ENCODE measurements around the gene ZNF207.
"Not testable (repeated sequence)": the region's sequence is repeated elsewhere in the genome, so short reads cannot be mapped to it uniquely, and the experiment has no call there.

Gene ZNF207

DNA sequence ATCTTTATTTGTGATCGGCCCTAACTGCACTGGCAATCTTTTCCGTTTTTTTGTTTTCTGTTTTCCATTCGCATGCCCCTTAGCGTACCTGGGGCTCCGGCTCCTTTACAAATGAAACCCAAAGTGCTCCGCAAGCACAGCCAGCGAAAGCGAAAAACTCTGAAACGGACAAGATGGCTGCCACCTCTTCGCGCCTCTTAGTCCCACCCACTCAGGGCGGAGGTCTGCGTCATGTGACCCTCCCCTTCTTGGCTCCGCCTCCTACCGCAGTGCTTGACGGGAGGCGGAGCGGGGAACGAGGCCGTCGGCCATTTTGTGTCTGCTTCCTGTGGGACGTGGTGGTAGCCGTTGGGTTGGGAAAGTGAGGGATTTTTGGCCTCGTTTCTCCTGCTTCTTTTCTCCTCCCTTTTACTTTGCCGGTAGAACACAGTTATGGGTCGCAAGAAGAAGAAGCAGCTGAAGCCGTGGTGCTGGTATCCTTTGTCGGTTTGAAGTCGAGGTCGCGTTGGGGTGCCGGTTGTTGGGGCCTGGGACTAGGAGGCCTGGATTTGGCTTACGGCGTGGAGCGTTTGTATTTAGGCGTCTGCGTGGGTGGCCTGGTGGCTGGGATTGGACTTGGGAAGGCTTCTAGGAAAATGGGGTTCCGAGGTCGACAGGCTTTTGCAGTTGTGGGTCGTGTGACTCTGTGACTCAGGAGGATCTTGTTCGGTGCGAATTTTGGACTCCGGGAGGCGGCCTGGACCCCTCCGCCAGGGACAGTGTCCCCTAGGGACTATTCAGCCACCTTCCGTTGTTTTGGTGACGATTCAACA, at the start of gene ZNF207:
ZNF207 (plus strand) TSS at position 304 of the 812 bp plus-strand sequence; CDS start at position 433, 129 bp downstream.
- FAIRE-seq: peak; percentile 66
- DNase-seq (ENCODE audit: low spot score): peak; percentile 91

DNA sequence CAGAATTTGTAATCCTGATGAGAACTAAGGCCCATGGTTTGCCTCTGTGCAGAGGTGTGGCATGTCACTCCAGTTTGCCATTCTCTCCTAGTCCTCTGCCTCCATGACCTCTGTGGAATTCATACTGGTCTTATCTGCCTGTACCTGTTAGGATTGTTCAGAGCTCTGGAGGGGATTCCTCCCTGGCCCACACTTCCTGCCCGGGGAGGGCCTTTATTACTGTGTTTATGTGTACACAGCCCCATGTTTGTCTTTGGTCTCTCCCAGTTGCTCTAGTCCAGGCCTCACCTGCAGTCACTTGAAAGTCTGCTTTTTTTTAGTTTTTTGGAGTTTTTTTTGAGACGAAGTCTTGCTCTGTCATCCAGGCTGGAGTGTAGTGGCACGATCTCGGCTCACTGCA, 47.9 kb upstream of the ZNF207 start:
- DNase-seq (ENCODE audit: low spot score) (no peak), FAIRE-seq (no peak)

DNA sequence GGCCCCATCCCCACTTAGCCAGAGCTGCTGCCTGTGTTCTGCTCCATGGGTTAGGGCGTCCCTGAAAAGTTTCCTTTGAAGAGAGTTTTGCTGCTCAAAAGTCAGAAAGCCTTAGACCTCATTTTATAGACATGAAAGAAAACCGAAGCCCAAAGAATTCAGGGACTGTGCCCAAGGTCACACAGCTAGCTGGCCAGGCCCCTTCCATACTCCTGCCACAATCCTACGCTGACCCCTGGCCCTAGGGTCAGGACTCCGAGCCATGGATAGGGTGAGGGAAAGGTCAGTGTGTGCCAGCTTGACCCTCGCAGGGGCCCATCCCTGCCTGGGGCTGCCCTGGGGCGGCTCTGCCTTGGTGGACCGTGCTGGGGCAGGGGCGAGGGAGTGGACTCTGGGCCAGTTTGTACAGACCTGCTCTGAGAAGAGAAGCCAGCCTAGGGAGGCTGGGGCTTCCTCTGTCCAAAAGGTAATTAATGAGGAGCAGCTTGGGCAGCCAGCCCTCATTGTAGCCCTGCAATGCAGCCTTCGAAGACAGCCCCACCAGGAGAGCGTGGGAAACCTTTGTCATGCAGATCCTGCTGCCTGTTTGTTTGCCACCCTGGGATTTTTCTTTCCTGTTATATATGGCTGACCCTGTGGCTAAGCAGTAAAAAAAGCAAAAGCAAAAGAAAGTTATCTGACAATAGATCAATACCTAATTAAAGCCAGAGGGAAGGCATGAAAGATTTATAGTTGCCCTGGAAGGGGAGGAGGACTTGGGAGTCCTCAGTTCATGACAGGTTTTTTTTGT, 46.9 kb upstream of the ZNF207 start:
- no peak for FAIRE-seq
- no peak for DNase-seq (ENCODE audit: low spot score)

GRCh38 chr17:32303781-32304288, 46.1 kb upstream of the ZNF207 start:
- no peak for FAIRE-seq
- DNase-seq (ENCODE audit: low spot score): no peak

DNA sequence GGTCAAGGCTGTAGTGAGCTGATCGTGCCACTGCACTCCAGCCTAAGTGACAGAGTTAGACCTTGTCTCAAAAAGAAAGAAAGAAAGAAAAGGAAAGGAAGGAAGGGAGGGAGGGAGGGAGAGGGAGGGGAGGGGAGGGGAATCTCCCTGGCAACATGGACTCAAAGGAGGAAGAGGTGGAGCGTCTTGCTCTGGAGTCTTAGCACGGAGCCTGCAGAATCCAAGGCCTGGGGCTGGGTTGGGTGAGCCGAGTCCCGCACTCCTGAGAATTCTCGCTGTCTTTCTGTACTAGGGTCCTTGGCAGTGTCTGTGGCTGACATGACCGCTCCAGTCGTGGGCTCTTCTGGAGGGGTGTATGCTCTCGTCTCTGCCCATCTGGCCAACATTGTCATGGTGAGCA, 44.9 kb upstream of the ZNF207 start:
- no peak for DNase-seq (ENCODE audit: low spot score)
- FAIRE-seq: no peak

- DNase-seq (ENCODE audit: low spot score) (no peak), FAIRE-seq (no peak)
Measured at GRCh38 chr17:32307658-32308057, 42.3 kb upstream of the ZNF207 start.

GRCh38 chr17:32311028-32311536, 38.9 kb upstream of the ZNF207 start:
- no peak for FAIRE-seq
- DNase-seq (ENCODE audit: low spot score): no peak

GRCh38 chr17:32314636-32315035, 35.3 kb upstream of the ZNF207 start:
- FAIRE-seq (no peak), DNase-seq (ENCODE audit: low spot score) (no peak)

GRCh38 chr17:32315171-32315570, 34.8 kb upstream of the ZNF207 start:
- no peak for DNase-seq (ENCODE audit: low spot score)
- no peak for FAIRE-seq

DNA sequence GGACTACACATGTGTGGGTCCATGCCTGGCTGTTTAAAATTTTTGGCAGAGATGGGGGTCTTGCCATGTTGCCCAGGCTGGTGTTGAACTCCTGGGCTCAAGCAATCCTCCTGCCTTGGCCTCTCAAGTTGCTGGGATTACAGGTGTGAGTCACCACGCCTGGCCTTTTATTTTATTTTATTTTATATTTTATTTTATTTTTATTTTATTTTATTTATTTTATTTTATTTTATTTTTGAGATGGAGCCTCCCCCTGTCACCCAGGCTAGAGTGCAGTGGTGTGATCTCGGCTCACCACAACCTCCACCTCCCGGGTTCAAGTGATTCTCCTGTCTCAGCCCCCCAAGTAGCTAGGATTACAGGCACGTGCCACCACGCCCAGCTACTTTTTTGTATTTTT, 33.3 kb upstream of the ZNF207 start:
- FAIRE-seq; DNase-seq (ENCODE audit: low spot score): not testable (repeated sequence)

- FAIRE-seq (no peak), DNase-seq (ENCODE audit: low spot score) (no peak)
Measured at GRCh38 chr17:32317353-32317752, 32.6 kb upstream of the ZNF207 start.

GRCh38 chr17:32318071-32318470, 31.9 kb upstream of the ZNF207 start:
- DNase-seq (ENCODE audit: low spot score): no peak
- FAIRE-seq: no peak

DNA sequence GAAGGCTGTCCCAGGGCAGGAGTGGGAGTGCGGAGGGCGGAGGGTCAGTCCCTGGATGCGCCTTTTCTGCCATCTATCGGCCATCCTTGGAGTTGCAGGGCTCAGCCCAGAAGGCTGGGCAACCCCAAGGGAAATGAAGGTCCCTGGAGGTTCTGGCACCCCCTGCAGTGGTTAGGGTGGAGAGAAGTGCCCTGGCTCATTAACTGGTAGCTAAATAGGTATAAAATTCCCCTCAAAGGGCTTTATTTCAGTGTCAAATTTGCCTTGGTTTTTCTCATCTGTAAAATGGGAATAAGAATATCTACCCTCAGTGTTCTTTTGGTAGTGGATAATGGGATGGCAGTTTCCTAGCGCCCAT, 30.4 kb upstream of the ZNF207 start:
- DNase-seq (ENCODE audit: low spot score): peak; percentile 44
- peak; percentile 25 for FAIRE-seq

DNA sequence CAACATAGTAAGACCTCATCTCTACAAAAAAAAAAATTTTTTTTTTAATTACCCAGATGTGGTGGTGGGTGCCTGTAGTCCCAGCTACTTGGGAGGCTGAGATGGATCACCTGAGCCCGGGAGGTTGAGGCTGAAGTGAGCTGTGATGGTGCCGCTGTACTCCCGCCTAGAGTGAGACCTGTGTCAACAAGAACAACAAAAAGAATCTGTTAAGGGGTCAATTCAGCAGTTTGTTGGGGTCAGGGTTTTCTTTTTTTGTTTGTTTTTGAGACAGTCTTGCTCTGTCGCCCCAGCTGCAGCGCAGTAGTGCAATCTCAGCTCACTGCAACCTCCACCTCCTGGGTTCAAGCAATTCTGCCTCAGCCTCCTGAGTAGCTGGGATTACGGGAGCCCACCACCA, 29.9 kb upstream of the ZNF207 start:
- not testable (repeated sequence) for DNase-seq (ENCODE audit: low spot score); FAIRE-seq

DNA sequence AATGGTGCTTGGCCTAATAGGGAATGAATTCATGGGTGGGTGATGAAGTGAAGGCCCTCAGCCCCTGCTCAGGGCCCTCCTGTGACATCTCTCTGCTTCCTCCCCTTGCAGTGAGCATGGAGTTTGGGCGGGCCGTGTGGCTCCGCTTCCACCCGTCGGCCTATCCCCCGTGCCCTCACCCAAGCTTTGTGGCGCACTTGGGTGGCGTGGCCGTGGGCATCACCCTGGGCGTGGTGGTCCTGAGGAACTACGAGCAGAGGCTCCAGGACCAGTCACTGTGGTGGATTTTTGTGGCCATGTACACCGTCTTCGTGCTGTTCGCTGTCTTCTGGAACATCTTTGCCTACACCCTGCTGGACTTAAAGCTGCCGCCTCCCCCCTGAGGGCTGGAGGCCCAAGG, 29.1 kb upstream of the ZNF207 start:
- FAIRE-seq: no peak
- no peak for DNase-seq (ENCODE audit: low spot score)

- FAIRE-seq (no peak), DNase-seq (ENCODE audit: low spot score) (no peak)
Measured at GRCh38 chr17:32323046-32323445, 26.9 kb upstream of the ZNF207 start.

GRCh38 chr17:32323811-32324491, 26.0 kb upstream of the ZNF207 start:
- DNase-seq (ENCODE audit: low spot score): peak; percentile 64

DNA sequence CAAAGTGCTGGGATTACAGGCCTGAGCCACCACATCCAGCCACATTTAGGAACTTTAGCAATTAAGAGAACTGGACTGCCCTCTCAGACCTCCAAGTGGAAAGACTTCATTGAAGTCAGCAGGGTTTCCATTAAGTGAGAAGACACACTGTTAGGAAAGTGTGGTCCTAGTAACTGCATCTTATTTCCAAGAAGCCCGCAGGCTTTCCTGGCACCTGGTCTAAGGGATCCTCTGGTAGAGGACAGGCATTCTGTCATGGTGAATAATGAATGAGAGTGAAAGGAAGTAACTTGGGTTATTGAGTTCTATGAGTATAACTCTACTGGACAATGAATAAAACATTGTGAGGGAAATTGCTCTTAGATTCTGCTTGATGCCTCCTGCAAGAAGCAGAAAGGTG, 22.0 kb upstream of the ZNF207 start:
- no peak for FAIRE-seq
- no peak for DNase-seq (ENCODE audit: low spot score)

More at GRCh38 chr17:32323811-32324491, 26.0 kb upstream of the ZNF207 start:
- FAIRE-seq: peak; percentile 11

DNA sequence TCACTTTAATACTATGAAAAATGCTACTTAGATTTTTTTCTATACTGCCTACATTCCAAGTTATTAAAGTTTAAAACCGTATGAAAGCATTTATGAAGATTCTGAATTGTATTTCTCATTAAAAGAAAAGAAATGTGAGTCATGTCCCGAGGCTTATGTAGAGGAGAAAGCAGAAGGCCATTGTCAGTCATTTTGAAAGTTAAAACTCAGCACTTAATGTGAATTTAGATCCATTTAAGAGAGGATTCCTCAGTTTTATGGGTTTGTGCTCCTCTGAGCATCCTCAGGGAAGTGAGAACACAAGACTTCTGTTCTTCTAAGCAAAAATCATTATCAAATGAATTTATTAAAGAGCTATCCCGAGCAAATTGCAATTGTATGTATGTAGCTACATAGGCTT, 19.8 kb upstream of the ZNF207 start:
- no peak for DNase-seq (ENCODE audit: low spot score)
- no peak for FAIRE-seq

DNA sequence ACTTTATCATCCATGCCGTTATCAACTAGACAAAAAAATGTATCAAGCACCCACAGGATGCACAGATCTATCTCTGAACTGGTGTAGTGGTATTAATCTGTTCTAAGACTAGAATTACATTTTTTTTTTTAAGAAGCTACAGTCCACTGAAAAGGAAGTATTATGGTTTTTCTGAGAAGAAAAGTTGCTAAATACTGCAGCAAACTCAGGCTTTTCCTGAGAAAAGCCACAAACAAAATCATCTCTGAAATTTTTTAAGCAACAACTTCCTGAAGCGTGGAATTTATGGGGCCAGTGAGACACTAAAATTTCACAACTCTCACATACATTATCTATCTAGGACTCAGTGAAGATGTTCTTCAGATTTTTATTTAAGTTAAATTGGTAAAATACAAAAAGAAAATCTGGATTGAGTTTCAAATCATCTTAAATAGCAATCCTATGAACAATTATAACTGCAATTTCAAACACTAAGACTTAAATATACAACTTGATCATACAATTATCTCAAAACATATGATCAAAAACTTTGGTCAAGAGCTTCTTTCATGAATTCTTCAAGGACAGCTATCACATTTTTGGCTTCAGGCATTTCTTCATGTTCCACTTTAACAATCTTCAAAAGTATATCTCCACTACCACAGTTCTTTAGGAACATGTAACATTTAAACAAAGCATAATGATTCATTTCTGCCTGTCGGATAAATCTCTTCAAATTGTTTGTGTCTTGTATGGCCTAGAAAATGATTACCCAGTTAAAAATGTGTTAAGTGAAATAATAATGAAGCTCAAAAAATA, 18.5 kb upstream of the ZNF207 start:
- DNase-seq (ENCODE audit: low spot score) (no peak), FAIRE-seq (no peak)

DNA sequence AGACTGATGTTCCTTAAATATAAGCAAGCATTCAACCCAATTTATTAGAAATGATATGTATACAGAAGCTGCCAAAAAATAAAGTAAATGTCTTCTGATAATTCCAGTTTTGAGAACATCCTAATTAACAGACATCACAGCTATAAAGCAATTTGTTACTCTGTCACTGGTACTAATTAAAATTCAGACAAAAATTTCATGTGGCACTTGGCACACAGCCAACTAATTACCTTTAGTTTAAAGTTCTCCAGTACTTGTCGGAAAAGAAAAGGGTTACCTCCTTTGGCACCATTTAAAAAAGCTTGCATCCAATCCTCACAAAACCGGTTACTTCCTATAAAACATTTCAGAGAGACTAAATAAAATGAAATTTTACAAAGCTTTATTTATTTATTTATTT, 16.8 kb upstream of the ZNF207 start:
- FAIRE-seq (no peak), DNase-seq (ENCODE audit: low spot score) (no peak)
